Caco-2 (cell line): ENCODE results near the gene ZBTB21. TPM values are rescaled to one million over a fixed set of nuclear protein-coding genes. Genes with fewer than 3 reads are reported as not detected.

ENCODE experiments used
- BruUV-seq: library from RNA; stranded (reverse); fragments of 400-500 nt; replicated peaks from 2 replicates; lab custom pipeline; 2021; lab: Mats Ljungman, UMichigan
- CTCF ChIA-PET: fragments of 300-600 bp; sonication (Branson Sonifier 250); formaldehyde crosslinking; loops from one replicate; lab custom pipeline; 2022; ENCODE audit warnings: antibody characterized with exemption; lab: Charles Lee
- POLR2A ChIA-PET: fragments of 300-600 bp; sonication (Branson Sonifier 250); formaldehyde crosslinking; loops from one replicate; lab custom pipeline; 2022; ENCODE audit warnings: antibody characterized with exemption; lab: Charles Lee
- DNase-seq, 2 experiments: peaks; one replicate each; pipeline versions ENCODE4 v3.0.0 to v3.0.0-alpha.2; 2020 to 2022
- H3K27me3 ChIP-seq: replicated peaks from 2 replicates; pipeline ENCODE4 v1.6.0; 2011; ENCODE audit warnings: low read length; ENCODE audit not compliant: control insufficient read depth, insufficient read depth
- H3K36me3 ChIP-seq: 2 replicates; pipeline ENCODE4 v1.5.1; 2011; ENCODE audit warnings: low read length; ENCODE audit not compliant: control insufficient read depth, insufficient read depth
- H3K4me1 ChIP-seq: fragments of 250-450 bp; sonication (Bioruptor Pico); 2 replicates; pipeline ENCODE4 v1.5.1; 2020; ENCODE audit warnings: mild to moderate bottlenecking
- H3K4me3 ChIP-seq: 2 replicates; pipeline ENCODE4 v1.5.1; 2011; ENCODE audit warnings: low read depth, mild to moderate bottlenecking, control low read depth, low read length
- H3K9me3 ChIP-seq: fragments of 250-450 bp; sonication (Bioruptor Pico); 2 replicates; pipeline ENCODE4 v1.5.1; 2020; ENCODE audit warnings: mild to moderate bottlenecking, moderate library complexity
- H3K27ac Mint-ChIP-seq: one replicate; pipeline ENCODE4 v1.8.0; 2022; ENCODE audit warnings: mixed read lengths; ENCODE audit not compliant: unreplicated experiment
- H3K27me3 Mint-ChIP-seq: one replicate; pipeline ENCODE4 v1.8.0; 2022; ENCODE audit warnings: mixed read lengths; ENCODE audit not compliant: insufficient read depth, unreplicated experiment
- H3K36me3 Mint-ChIP-seq: one replicate; pipeline ENCODE4 v1.8.0; 2022; ENCODE audit warnings: mild to moderate bottlenecking, mixed read lengths; ENCODE audit not compliant: insufficient read depth, unreplicated experiment
- H3K4me1 Mint-ChIP-seq: one replicate; pipeline ENCODE4 v1.8.0; 2022; ENCODE audit warnings: low read depth, mixed read lengths; ENCODE audit not compliant: unreplicated experiment
- H3K4me3 Mint-ChIP-seq: one replicate; pipeline ENCODE4 v1.8.0; 2022; ENCODE audit warnings: mild to moderate bottlenecking, moderate library complexity, mixed read lengths; ENCODE audit not compliant: unreplicated experiment
- H3K9me3 Mint-ChIP-seq: one replicate; pipeline ENCODE4 v1.8.0; 2022; ENCODE audit warnings: mixed read lengths; ENCODE audit not compliant: unreplicated experiment
- CTCF ChIP-seq, 2 experiments: fragments of 200-600 bp in 1 of 2; IDR thresholded peaks; 1 replicate in 1 of 2; 2 replicates in 1 of 2; pipeline versions ENCODE4 v1.5.1 to v1.8.0; 2011 to 2022; ENCODE audit warnings: antibody characterized with exemption in 1 of 2, control low read depth in 1 of 2, inconsistent platforms in 1 of 2, low read depth in 1 of 2, low read length in 1 of 2, mild to moderate bottlenecking in 1 of 2, moderate library complexity in 1 of 2; ENCODE audit not compliant: insufficient read depth in 1 of 2, severe bottlenecking in 1 of 2, unreplicated experiment in 1 of 2
- intact Hi-C: fragments of 100-400 bp; cut with micrococcal nuclease; formaldehyde crosslinking; loops from one replicate; pipeline ENCODE4 v1.10.0; 2022; ENCODE audit not compliant: unreplicated experiment
- total RNA-seq: library from RNA; stranded (reverse); gene quantifications from 2 replicates; pipeline ENCODE4 v1.2.3, GENCODE V29; 2022

ZBTB21 gene
- total RNA-seq, 1 experiment from 2014 or later = 21.4 TPM

DNA sequence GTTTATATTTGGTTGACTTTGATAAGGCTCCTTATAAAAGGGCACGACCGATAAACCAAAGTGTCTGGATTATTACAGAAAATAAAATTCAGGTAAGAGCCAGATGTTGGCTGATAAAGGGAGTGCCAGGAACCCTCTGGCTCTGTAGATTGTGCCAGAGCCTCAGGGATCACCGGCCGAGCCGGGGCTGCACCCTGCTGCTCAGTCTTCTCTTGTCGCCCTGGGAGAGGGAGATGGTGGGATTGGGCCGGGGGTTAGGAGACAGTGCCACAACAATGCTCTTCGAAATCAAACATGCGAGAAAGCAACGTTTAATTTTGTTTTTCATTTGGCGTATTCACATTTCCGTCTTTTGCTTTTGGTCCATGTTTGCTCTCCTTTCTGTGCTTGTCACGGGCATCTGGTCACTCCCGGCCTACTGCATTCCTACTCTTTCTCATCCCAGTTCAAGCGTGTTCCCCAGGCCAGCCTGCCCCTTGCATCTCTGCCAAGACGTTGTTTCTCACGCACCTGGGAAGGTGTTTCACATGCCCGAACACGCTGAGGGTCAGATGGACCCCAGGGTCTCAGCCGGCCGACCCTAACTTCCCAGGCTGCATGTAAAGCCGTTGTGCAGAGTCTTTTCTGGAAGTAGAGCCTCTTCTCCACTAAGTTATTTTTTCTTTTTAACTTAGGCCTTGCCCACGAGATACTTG lies 37.5 kb downstream of the ZBTB21 start:
- Histone ChIP-seq H3K4me1 (no peaks in the 10 kb centered on the region), H3K9me3 (no peaks in the 10 kb centered on the region), H3K27me3 (no peaks in the 10 kb centered on the region), H3K36me3 (no peaks in the 10 kb centered on the region), H3K4me3 (no peak overlapping the region)
- no peaks in the 10 kb centered on the region for H3K4me1 Mint-ChIP-seq
- TF ChIP-seq CTCF (IDR thresholded peaks at IDR 0.05; ENCODE audit: insufficient read depth in 1 of 2, low read depth in 1 of 2, low read length in 1 of 2, severe bottlenecking in 1 of 2, unreplicated experiment in 1 of 2) = no peak
- ChIA-PET POLR2A (no interaction called here), CTCF (no interaction called here)
- BruUV-seq = no TSS peak
- H3K4me3 Mint-ChIP-seq = no peak overlapping the region
- no peaks in the 10 kb centered on the region for H3K9me3 Mint-ChIP-seq
- H3K27ac Mint-ChIP-seq = no peak overlapping the region
- intact Hi-C loops = no loop called here
- H3K36me3 Mint-ChIP-seq = no peaks in the 10 kb centered on the region
- DNase-seq = no peak
- H3K27me3 Mint-ChIP-seq = no peaks in the 10 kb centered on the region

- Mint-ChIP-seq H3K9me3 (no peaks in the 10 kb centered on the region), H3K4me3 (no peak overlapping the region), H3K4me1 (no peaks in the 10 kb centered on the region), H3K36me3 (no peaks in the 10 kb centered on the region), H3K27me3 (no peaks in the 10 kb centered on the region), H3K27ac (no peak overlapping the region)
- BruUV-seq = no TSS peak
- H3K36me3 ChIP-seq = no peaks in the 10 kb centered on the region
- no peak for TF ChIP-seq CTCF (IDR thresholded peaks at IDR 0.05; ENCODE audit: insufficient read depth in 1 of 2, low read depth in 1 of 2, low read length in 1 of 2, severe bottlenecking in 1 of 2, unreplicated experiment in 1 of 2)
- ChIA-PET POLR2A (no interaction called here), CTCF (no interaction called here)
- H3K4me1 ChIP-seq = no peaks in the 10 kb centered on the region
- no peaks in the 10 kb centered on the region for H3K27me3 ChIP-seq
- H3K9me3 ChIP-seq = no peaks in the 10 kb centered on the region
- intact Hi-C loops = no loop called here
- H3K4me3 ChIP-seq = no peak overlapping the region
- no peak for DNase-seq
Observed at GRCh38 chr21:41971891-41972290, 38.3 kb downstream of the ZBTB21 start.

- POLR2A ChIA-PET = no interaction called here
- H3K9me3 ChIP-seq = no peaks in the 10 kb centered on the region
- no peak overlapping the region for H3K4me3 ChIP-seq
Observed at GRCh38 chr21:41970751-41971653, 39.2 kb downstream of the ZBTB21 start.

More at GRCh38 chr21:41970751-41971653, 39.2 kb downstream of the ZBTB21 start:
- no peaks in the 10 kb centered on the region for H3K27me3 ChIP-seq
- CTCF ChIA-PET = interaction anchor here (0.6 kb wide), 1 partner anchor 154 kb away, joined by 3 read pairs; no protein-coding TSS in a partner anchor
- no peaks in the 10 kb centered on the region for H3K36me3 Mint-ChIP-seq
- H3K27ac Mint-ChIP-seq = no peak overlapping the region
- DNase-seq = no peak
- no peak overlapping the region for H3K4me3 Mint-ChIP-seq
- no peaks in the 10 kb centered on the region for H3K4me1 Mint-ChIP-seq
- H3K4me1 ChIP-seq = no peaks in the 10 kb centered on the region
- H3K36me3 ChIP-seq = no peaks in the 10 kb centered on the region
- no TSS peak for BruUV-seq
- H3K9me3 Mint-ChIP-seq = no peaks in the 10 kb centered on the region
- intact Hi-C loops = no loop called here
- TF ChIP-seq CTCF (IDR thresholded peaks at IDR 0.05; ENCODE audit: insufficient read depth in 1 of 2, low read depth in 1 of 2, low read length in 1 of 2, severe bottlenecking in 1 of 2, unreplicated experiment in 1 of 2) = no peak
- H3K27me3 Mint-ChIP-seq = no peaks in the 10 kb centered on the region
